IPS-20b (cell line): Measurements from ENCODE around the gene BPTF.
"Not testable (repeated sequence)": the region's sequence is repeated elsewhere in the genome, so short reads cannot be mapped to it uniquely, and the experiment has no call there.

ENCODE experiments used
- H3K27ac ChIP-seq: one replicate; pipeline ENCODE4 v1.5.1; 2013; ENCODE audit warnings: low read length
- H3K27me3 ChIP-seq: 2 replicates; pipeline ENCODE4 v1.6.1; 2013; ENCODE audit warnings: mild to moderate bottlenecking, low read length, inconsistent platforms; ENCODE audit not compliant: insufficient read depth
- H3K36me3 ChIP-seq: 2 replicates; pipeline ENCODE4 v1.6.1; 2013; ENCODE audit warnings: low read depth, mild to moderate bottlenecking, inconsistent platforms, low read length, moderate library complexity; ENCODE audit not compliant: insufficient read depth
- H3K4me1 ChIP-seq: 2 replicates; pipeline ENCODE4 v1.6.1; 2013; ENCODE audit warnings: mild to moderate bottlenecking, control low read depth, inconsistent platforms, low read length, moderate library complexity; ENCODE audit not compliant: insufficient read depth
- H3K4me3 ChIP-seq: 2 replicates; pipeline ENCODE4 v1.5.1; 2013; ENCODE audit warnings: mild to moderate bottlenecking, low read length, inconsistent platforms
- H3K9ac ChIP-seq: 2 replicates; pipeline ENCODE4 v1.6.1; 2013; ENCODE audit warnings: low read depth, mild to moderate bottlenecking, inconsistent platforms, low read length, moderate library complexity
- H3K9me3 ChIP-seq: 2 replicates; pipeline ENCODE4 v1.6.1; 2013; ENCODE audit warnings: mild to moderate bottlenecking, low read depth, low read length, inconsistent platforms; ENCODE audit not compliant: insufficient read depth

The BPTF gene

GRCh38 chr17:67946513-67946912 is 121.2 kb downstream of the BPTF start:
- Histone ChIP-seq H3K36me3 (peaks cover 99% of the 10 kb centered on the region), H3K27me3 (no peaks in the 10 kb centered on the region)

GRCh38 chr17:67947325-67947813 is 122.1 kb downstream of the BPTF start:
- H3K36me3 ChIP-seq, result peaks cover 98% of the 10 kb centered on the region

More at GRCh38 chr17:67946513-67946912, 121.2 kb downstream of the BPTF start:
- no peaks in the 10 kb centered on the region for H3K4me1 ChIP-seq
- H3K4me3 ChIP-seq, result no peak overlapping the region
- H3K9ac ChIP-seq, result no peak overlapping the region
- no peak overlapping the region for H3K27ac ChIP-seq
- H3K9me3 ChIP-seq, result no peaks in the 10 kb centered on the region

GRCh38 chr17:67950945-67951344 is 125.6 kb downstream of the BPTF start:
- no peak overlapping the region for H3K4me3 ChIP-seq
- no peaks in the 10 kb centered on the region for H3K9me3 ChIP-seq
- no peak overlapping the region for H3K27ac ChIP-seq
- no peaks in the 10 kb centered on the region for H3K27me3 ChIP-seq
- no peaks in the 10 kb centered on the region for H3K4me1 ChIP-seq
- peaks cover 85% of the 10 kb centered on the region for H3K36me3 ChIP-seq
- H3K9ac ChIP-seq, result no peak overlapping the region

More at GRCh38 chr17:67947325-67947813, 122.1 kb downstream of the BPTF start:
- Histone ChIP-seq H3K9me3 (no peaks in the 10 kb centered on the region), H3K4me1 (no peaks in the 10 kb centered on the region), H3K4me3 (no peak overlapping the region), H3K27me3 (no peaks in the 10 kb centered on the region), H3K9ac (no peak overlapping the region), H3K27ac (no peak overlapping the region)

GRCh38 chr17:67959510-67959909 is 134.2 kb downstream of the BPTF start:
- no peak overlapping the region for H3K27ac ChIP-seq
- no peak overlapping the region for H3K4me3 ChIP-seq

GRCh38 chr17:67960276-67960675 is 135.0 kb downstream of the BPTF start:
- not testable (repeated sequence) for H3K4me3 ChIP-seq, H3K4me1 ChIP-seq, H3K9ac ChIP-seq, H3K27ac ChIP-seq, H3K27me3 ChIP-seq, H3K9me3 ChIP-seq
- H3K36me3 ChIP-seq, result peaks cover 68% of the 10 kb centered on the region

More at GRCh38 chr17:67959510-67959909, 134.2 kb downstream of the BPTF start:
- H3K9ac ChIP-seq, result peak overlapping the region; percentile 13; the same call in 1 of the 2 replicates
- H3K9me3 ChIP-seq, result no peaks in the 10 kb centered on the region
- H3K27me3 ChIP-seq, result no peaks in the 10 kb centered on the region
- peaks cover 68% of the 10 kb centered on the region for H3K36me3 ChIP-seq
- peaks cover 6% of the 10 kb centered on the region; the same call in 1 of the 2 replicates for H3K4me1 ChIP-seq

DNA sequence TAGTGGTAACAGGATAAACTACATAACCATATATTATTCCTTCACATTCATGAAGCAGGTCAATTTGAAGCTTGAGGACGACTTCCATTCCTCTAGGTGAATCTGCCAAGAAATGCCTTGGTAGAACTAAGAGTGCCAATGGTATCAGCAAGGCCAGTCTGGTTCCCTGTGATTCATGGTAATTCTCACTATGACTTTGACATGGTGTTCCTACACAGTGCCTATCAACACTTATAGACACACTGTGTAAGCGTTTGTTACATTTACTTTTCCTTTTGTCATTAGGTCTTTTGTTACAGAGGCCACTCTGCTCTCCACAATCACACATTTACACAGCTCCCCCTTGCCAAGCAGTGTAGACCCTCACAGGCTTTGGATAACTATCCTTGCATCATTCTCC is 136.9 kb downstream of the BPTF start:
- H3K27ac ChIP-seq, H3K9ac ChIP-seq: not testable (repeated sequence)
- peaks cover 75% of the 10 kb centered on the region for H3K36me3 ChIP-seq

GRCh38 chr17:67963145-67963572 is 137.9 kb downstream of the BPTF start:
- H3K27ac ChIP-seq, H3K4me1 ChIP-seq, H3K9ac ChIP-seq, H3K9me3 ChIP-seq, H3K27me3 ChIP-seq, H3K4me3 ChIP-seq: not testable (repeated sequence)
- H3K36me3 ChIP-seq, result peaks cover 75% of the 10 kb centered on the region

More for the DNA sequence above, 136.9 kb downstream of the BPTF start:
- H3K9me3 ChIP-seq, H3K27me3 ChIP-seq, H3K4me1 ChIP-seq, H3K4me3 ChIP-seq: not testable (repeated sequence)

DNA sequence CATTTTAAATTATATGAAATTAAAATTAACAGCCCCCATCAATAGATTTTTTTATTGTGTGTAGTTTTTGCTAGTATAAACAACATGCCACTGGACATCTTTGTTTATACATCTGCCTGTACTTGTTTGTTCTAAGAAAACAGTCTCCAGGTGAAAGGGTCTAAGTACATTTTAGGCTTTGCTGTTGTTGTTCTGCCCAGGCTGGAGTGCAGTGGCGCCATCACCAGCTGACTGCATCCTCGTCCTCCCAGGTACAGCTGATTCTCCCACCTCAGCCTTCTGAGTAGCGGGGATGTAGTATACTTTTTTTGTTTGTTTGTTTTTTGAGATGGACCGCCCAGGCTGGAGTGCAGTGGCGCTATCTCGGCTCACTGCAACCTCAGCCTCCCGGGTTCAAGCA is 145.5 kb downstream of the BPTF start:
- Histone ChIP-seq H3K4me1 (peaks cover 11% of the 10 kb centered on the region), H3K4me3 (no peak overlapping the region), H3K27me3 (no peaks in the 10 kb centered on the region), H3K9me3 (no peaks in the 10 kb centered on the region), H3K27ac (no peak overlapping the region), H3K9ac (no peak overlapping the region), H3K36me3 (peaks cover 51% of the 10 kb centered on the region)

DNA sequence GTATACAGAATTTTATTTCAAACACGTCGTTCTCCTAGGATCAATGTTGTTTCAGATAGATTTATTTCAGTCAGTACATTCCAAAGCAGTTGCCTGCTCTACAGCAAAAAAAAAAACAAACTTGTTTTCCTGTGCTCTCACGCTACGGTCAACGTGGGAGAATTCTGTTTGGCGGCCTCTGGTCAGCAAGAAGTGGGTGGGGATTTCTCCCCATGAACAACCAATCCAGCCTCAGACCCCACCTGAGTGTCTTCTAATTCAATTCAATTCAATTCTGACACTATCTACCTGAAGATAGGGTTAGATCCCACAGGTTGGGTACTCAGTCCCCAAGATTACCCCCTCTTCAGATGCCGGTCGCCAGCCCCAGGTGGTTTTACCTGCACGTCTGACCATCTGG is 148.9 kb downstream of the BPTF start:
- H3K9me3 ChIP-seq, result no peaks in the 10 kb centered on the region
- peak overlapping the region; percentile 81 for H3K4me3 ChIP-seq
- H3K27ac ChIP-seq, result peak overlapping the region; percentile 84
- H3K27me3 ChIP-seq, result no peaks in the 10 kb centered on the region
- H3K36me3 ChIP-seq, result peaks cover 47% of the 10 kb centered on the region
- H3K9ac ChIP-seq, result peak overlapping the region; percentile 88
- H3K4me1 ChIP-seq, result peaks cover 15% of the 10 kb centered on the region

GRCh38 chr17:67974598-67975066 is 149.3 kb downstream of the BPTF start:
- peak overlapping the region; percentile 81 for H3K4me3 ChIP-seq
- no peaks in the 10 kb centered on the region for H3K9me3 ChIP-seq
- peaks cover 15% of the 10 kb centered on the region for H3K4me1 ChIP-seq
- peaks cover 46% of the 10 kb centered on the region for H3K36me3 ChIP-seq
- H3K27me3 ChIP-seq, result no peaks in the 10 kb centered on the region
- H3K9ac ChIP-seq, result peak overlapping the region; percentile 88
- peak overlapping the region; percentile 84 for H3K27ac ChIP-seq

DNA sequence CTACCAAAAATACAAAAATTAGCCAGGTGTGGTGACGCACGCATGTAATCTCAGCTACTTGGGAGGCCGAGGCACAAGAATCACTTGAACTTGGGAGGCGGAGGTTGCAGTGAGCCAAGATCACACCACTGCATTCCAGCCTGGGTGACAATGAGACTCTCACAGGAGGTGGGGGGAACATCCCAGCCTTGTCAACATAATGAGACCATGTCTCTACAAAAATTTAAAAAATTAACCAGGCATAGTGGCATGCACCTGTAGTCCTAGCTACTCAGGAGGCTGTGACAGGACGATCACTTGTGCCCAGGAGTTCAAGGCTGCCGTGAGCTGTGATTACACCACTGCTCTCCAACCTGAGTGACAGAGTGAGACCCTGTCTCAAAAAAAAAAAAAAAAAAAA is 151.0 kb downstream of the BPTF start:
- Histone ChIP-seq H3K36me3 (peaks cover 35% of the 10 kb centered on the region), H3K4me1 (peaks cover 15% of the 10 kb centered on the region)
- not testable (repeated sequence) for H3K9ac ChIP-seq, H3K27ac ChIP-seq, H3K9me3 ChIP-seq, H3K4me3 ChIP-seq, H3K27me3 ChIP-seq

DNA sequence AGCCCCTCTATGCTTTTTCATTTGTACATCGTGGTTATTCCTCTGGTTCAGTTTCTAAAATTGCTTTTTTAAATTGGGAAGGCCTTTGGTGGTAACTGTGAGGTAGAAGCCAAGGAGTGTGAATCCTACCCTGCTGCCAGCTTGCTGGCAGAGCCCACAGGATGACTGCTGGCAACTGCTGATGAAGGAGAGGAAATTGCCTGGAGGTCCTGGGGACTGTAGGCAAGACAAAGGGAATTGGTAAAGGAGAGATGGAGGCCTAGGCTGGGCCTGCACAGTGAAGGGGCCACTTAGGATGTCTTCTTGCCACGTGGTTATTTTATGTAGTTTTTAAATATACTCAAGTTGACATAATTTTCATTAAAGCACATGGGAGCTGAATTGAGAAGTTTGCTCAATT is 155.2 kb downstream of the BPTF start:
- H3K4me3 ChIP-seq, result no peak overlapping the region
- no peak overlapping the region for H3K27ac ChIP-seq
- H3K27me3 ChIP-seq, result no peaks in the 10 kb centered on the region
- no peak overlapping the region for H3K9ac ChIP-seq
- H3K9me3 ChIP-seq, result no peaks in the 10 kb centered on the region
- H3K4me1 ChIP-seq, result peaks cover 7% of the 10 kb centered on the region
- peaks cover 26% of the 10 kb centered on the region for H3K36me3 ChIP-seq
